Frontal cortex (tissue), 4 donors: ENCODE data around the gene GARIN5A. TPM values are rescaled to one million over a fixed set of nuclear protein-coding genes. Genes with fewer than 3 reads are reported as not detected.
A peak's percentile ranks its signal among the peaks of the same experiment; 100 is the strongest.

ENCODE experiments used
- DNase-seq, 2 donors: peaks; one replicate each; pipeline ENCODE4 v3.0.0; 2012; ENCODE audit warnings: low spot score in 2 of 2
- FAIRE-seq: peaks from 2 replicates; lab custom pipeline; 2012; peaks lifted over from hg19 to GRCh38; lab: Jason Lieb, UNC
- total RNA-seq: library from RNA; depleted of rRNA; stranded (reverse); fragments of >200 nt; gene quantifications from one replicate; pipeline ENCODE4 v1.2.3, GENCODE V29; 2014
- donor health status: control.
- donor health status: control.
- donor health status: control.

The GARIN5A gene
- total RNA-seq, 1 donor from 2014 or later, result 2.0 TPM

- FAIRE-seq (no peak), DNase-seq (peak in 1 of 2 donors; percentile 61)
These were observed 33.5 kb upstream of the GARIN5A start for GRCh38 chr19:50510121-50510670.

- FAIRE-seq (no peak), DNase-seq (no peak)
These were observed 32.7 kb upstream of the GARIN5A start for GRCh38 chr19:50509366-50509765.

GRCh38 chr19:50508843-50509190 is 32.2 kb upstream of the GARIN5A start:
- FAIRE-seq (no peak), DNase-seq (no peak)

- DNase-seq (no peak), FAIRE-seq (no peak)
These were observed 30.7 kb upstream of the GARIN5A start for GRCh38 chr19:50507376-50507775.

GRCh38 chr19:50506700-50507099 is 30.1 kb upstream of the GARIN5A start:
- FAIRE-seq (no peak), DNase-seq (no peak)

GRCh38 chr19:50505856-50506611 is 29.4 kb upstream of the GARIN5A start:
- FAIRE-seq, result no peak
- no peak for DNase-seq

GRCh38 chr19:50501568-50502475 is 25.2 kb upstream of the GARIN5A start:
- FAIRE-seq (no peak), DNase-seq (no peak)

GRCh38 chr19:50501186-50501567 is 24.5 kb upstream of the GARIN5A start:
- DNase-seq (no peak), FAIRE-seq (no peak)

GRCh38 chr19:50500753-50501151 is 24.1 kb upstream of the GARIN5A start:
- DNase-seq, result no peak
- FAIRE-seq, result no peak

GRCh38 chr19:50500060-50500752 is 23.6 kb upstream of the GARIN5A start:
- no peak for DNase-seq
- FAIRE-seq, result no peak

- FAIRE-seq (no peak), DNase-seq (no peak)
These were observed 21.8 kb upstream of the GARIN5A start for GRCh38 chr19:50498219-50499056.

GRCh38 chr19:50497022-50497405 is 20.4 kb upstream of the GARIN5A start:
- DNase-seq, result no peak

GRCh38 chr19:50496189-50497021 is 19.8 kb upstream of the GARIN5A start:
- DNase-seq (peak; percentile 82), FAIRE-seq (no peak)

More at GRCh38 chr19:50497022-50497405, 20.4 kb upstream of the GARIN5A start:
- no peak for FAIRE-seq

GRCh38 chr19:50495020-50495531 is 18.4 kb upstream of the GARIN5A start:
- FAIRE-seq (no peak), DNase-seq (no peak)

GRCh38 chr19:50494186-50495019 is 17.8 kb upstream of the GARIN5A start:
- FAIRE-seq (no peak), DNase-seq (no peak)

- FAIRE-seq (no peak), DNase-seq (no peak)
These were observed 16.5 kb upstream of the GARIN5A start for GRCh38 chr19:50493171-50493570.

- DNase-seq (no peak), FAIRE-seq (no peak)
These were observed 15.8 kb upstream of the GARIN5A start for GRCh38 chr19:50492303-50493052.
